Motor neuron (in vitro differentiated cells): ENCODE data around the gene NEDD9. TPM values are rescaled to one million over a fixed set of nuclear protein-coding genes. Genes with fewer than 3 reads are reported as not detected.

Source experiments
- ATAC-seq, 8 experiments: fragments of 200-7000 bp; cut with Tn5 transposase; replicated peaks in 6 of 8; 2 replicates each; pipeline ENCODE4 v1.8.0; 2021; ENCODE audit warnings: mild to moderate bottlenecking in 8 of 8, moderate library complexity in 8 of 8
- H3K27ac ChIP-seq, 2 donors: fragments of 250-450 bp; sonication (Bioruptor Pico); 2 replicates each; pipeline ENCODE4 v1.9.0; 2021; ENCODE audit warnings: antibody characterized with exemption in 2 of 2, mild to moderate bottlenecking in 2 of 2, moderate library complexity in 1 of 2
- H3K4me1 ChIP-seq, 2 donors: fragments of 250-450 bp; sonication (Bioruptor Pico); replicated peaks in 1 of 2; 2 replicates each; pipeline ENCODE4 v1.6.1; 2021; ENCODE audit warnings: antibody characterized with exemption in 2 of 2, mild to moderate bottlenecking in 2 of 2, moderate library complexity in 1 of 2
- H3K4me3 ChIP-seq, 5 donors: fragments of 250-450 bp; sonication (Bioruptor Pico); 2 replicates each; pipeline ENCODE4 v1.9.0; 2021; ENCODE audit warnings: antibody characterized with exemption in 5 of 5, mild to moderate bottlenecking in 5 of 5, moderate library complexity in 4 of 5
- WGBS, 10 experiments: fragments of 450-650 bp; shearing (Covaris generic); methylation state at CpG; one replicate each; pipeline ENCODE4 v1.0.0; 2022; 5-methylcytosine and 5-hydroxymethylcytosine counted together
- in situ Hi-C, 9 experiments: fragments of 400-800 bp; cut with MboI; loops; one replicate each; pipeline ENCODE4 v1.15.0; 2021; ENCODE audit warnings: low sequenced_read_pairs in 9 of 9, low pct_unique_long_range_greater_than_20kb in 2 of 9; ENCODE audit not compliant: unreplicated experiment in 9 of 9
- total RNA-seq, 8 experiments: library from RNA; unstranded; fragments of 300-600 nt; gene quantifications; 2 replicates each; pipeline versions ENCODE4 v1.2.3 to v1.2.4, GENCODE V29; 2022

The NEDD9 gene
- total RNA-seq, 8 experiments from 2014 or later = 1.4 to 48.0 (median 6.5) TPM

- Histone ChIP-seq H3K4me1 (peaks cover 23 to 27% of the 10 kb centered on the region in 2 donors), H3K4me3 (peak overlapping the region; percentile 12 to 65 (median 24)), H3K27ac (no peak overlapping the region)
- WGBS, 10 experiments = 13 to 56% (median 34%) methylated on average over 2 to 4 of the region's 5 CpGs; no CpG with 5 or more reads in 1 of the 10 experiments
- no peak for ATAC-seq
- in situ Hi-C loops = loop anchor here in 1 of 9 experiments (25.0 kb wide), 1 partner anchor 258 kb away; no protein-coding TSS in a partner anchor
Observed at GRCh38 chr6:11229655-11230046, 2.8 kb downstream of the NEDD9 start.

GRCh38 chr6:11228935-11229654 is 3.4 kb downstream of the NEDD9 start:
- ATAC-seq = peak in 5 of 8 experiments; percentile 14 to 43 (median 33)
- 0 to 68% (median 6%) methylated on average over 5 to 8 of the region's 20 CpGs; no CpG with 5 or more reads in 1 of the 10 experiments for WGBS, 10 experiments
- in situ Hi-C loops = loop anchor here in 1 of 9 experiments (25.0 kb wide), 1 partner anchor 258 kb away; no protein-coding TSS in a partner anchor
- no peak overlapping the region for H3K27ac ChIP-seq
- H3K4me3 ChIP-seq = peak overlapping the region; percentile 12 to 65 (median 24)
- H3K4me1 ChIP-seq = peaks cover 23 to 30% of the 10 kb centered on the region in 2 donors

- Histone ChIP-seq H3K4me1 (peaks cover 14 to 29% of the 10 kb centered on the region in 2 donors), H3K4me3 (no peak overlapping the region), H3K27ac (no peak overlapping the region)
- ATAC-seq = no peak
- in situ Hi-C loops = loop anchor here in 1 of 9 experiments (25.0 kb wide), 1 partner anchor 260 kb away; no protein-coding TSS in a partner anchor
- 0 to 100% (median 43%) methylated on average over 1 of the region's 5 CpGs; no CpG with 5 or more reads in 3 of the 10 experiments for WGBS, 10 experiments
Observed at GRCh38 chr6:11227698-11228097, 4.8 kb downstream of the NEDD9 start.

- Histone ChIP-seq H3K4me1 (peaks cover 26 to 36% of the 10 kb centered on the region in 2 donors), H3K27ac (no peak overlapping the region), H3K4me3 (no peak overlapping the region)
- WGBS, 10 experiments = 50 to 90% (median 71%) methylated on average over 1 to 3 of the region's 3 CpGs; no CpG with 5 or more reads in 4 of the 10 experiments
- in situ Hi-C loops = loop anchor here in 1 of 9 experiments (25.0 kb wide), 1 partner anchor 261 kb away; no protein-coding TSS in a partner anchor
- ATAC-seq = peak in 3 of 8 experiments; percentile 44 to 73 (median 46)
Observed at GRCh38 chr6:11226005-11226404, 6.5 kb downstream of the NEDD9 start.

GRCh38 chr6:11224966-11225463 is 7.5 kb downstream of the NEDD9 start:
- in situ Hi-C loops = loop anchor here in 1 of 9 experiments (25.0 kb wide), 1 partner anchor 262 kb away; no protein-coding TSS in a partner anchor
- Histone ChIP-seq H3K27ac (no peak overlapping the region), H3K4me3 (no peak overlapping the region), H3K4me1 (peaks cover 23 to 34% of the 10 kb centered on the region in 2 donors)
- 54 to 100% (median 80%) methylated on average over 1 to 4 of the region's 4 CpGs; no CpG with 5 or more reads in 1 of the 10 experiments for WGBS, 10 experiments
- ATAC-seq = no peak

- in situ Hi-C loops = no loop called here
- WGBS, 10 experiments = 81 to 100% (median 89%) methylated on average over 1 to 8 of the region's 9 CpGs; no CpG with 5 or more reads in 1 of the 10 experiments
- H3K4me1 ChIP-seq = peaks cover 22 to 38% of the 10 kb centered on the region in 2 donors
- no peak overlapping the region for H3K27ac ChIP-seq
- no peak for ATAC-seq
- no peak overlapping the region for H3K4me3 ChIP-seq
Observed at GRCh38 chr6:11224252-11224965, 8.1 kb downstream of the NEDD9 start.

GRCh38 chr6:11223286-11223864 is 9.1 kb downstream of the NEDD9 start:
- ATAC-seq = no peak
- in situ Hi-C loops = no loop called here
- Histone ChIP-seq H3K27ac (no peak overlapping the region), H3K4me3 (no peak overlapping the region), H3K4me1 (peaks cover 26 to 47% of the 10 kb centered on the region in 2 donors)
- 68 to 100% (median 95%) methylated on average over 1 to 5 of the region's 5 CpGs; no CpG with 5 or more reads in 1 of the 10 experiments for WGBS, 10 experiments

- no peak overlapping the region for H3K27ac ChIP-seq
- 38 to 100% (median 82%) methylated on average over 2 to 4 of the region's 5 CpGs; no CpG with 5 or more reads in 2 of the 10 experiments for WGBS, 10 experiments
Observed at GRCh38 chr6:11222385-11223277, 9.8 kb downstream of the NEDD9 start.

GRCh38 chr6:11221623-11222384 is 10.7 kb downstream of the NEDD9 start:
- H3K4me3 ChIP-seq = no peak overlapping the region
- 20 to 100% (median 79%) methylated on average over 1 to 3 of the region's 3 CpGs; no CpG with 5 or more reads in 1 of the 10 experiments for WGBS, 10 experiments
- in situ Hi-C loops = no loop called here
- ATAC-seq = no peak
- no peak overlapping the region for H3K27ac ChIP-seq
- peaks cover 26 to 52% of the 10 kb centered on the region in 2 donors for H3K4me1 ChIP-seq

More at GRCh38 chr6:11222385-11223277, 9.8 kb downstream of the NEDD9 start:
- in situ Hi-C loops = no loop called here
- H3K4me3 ChIP-seq = no peak overlapping the region
- ATAC-seq = peak in 1 of 8 experiments; percentile 15
- H3K4me1 ChIP-seq = peaks cover 26 to 52% of the 10 kb centered on the region in 2 donors

- peak in 4 of 8 experiments; percentile 9 to 65 (median 48) for ATAC-seq
- in situ Hi-C loops = no loop called here
- Histone ChIP-seq H3K4me1 (peaks cover 26 to 47% of the 10 kb centered on the region in 2 donors), H3K27ac (peak overlapping the region in 1 of 2 donors; percentile 1), H3K4me3 (no peak overlapping the region)
- WGBS, 10 experiments = 40 to 100% (median 79%) methylated on average over 1 to 4 of the region's 4 CpGs; no CpG with 5 or more reads in 1 of the 10 experiments
Observed at GRCh38 chr6:11219400-11219834, 13.1 kb downstream of the NEDD9 start.
